Measurements from ENCODE around the gene BARX2.

BARX2 gene

DNA sequence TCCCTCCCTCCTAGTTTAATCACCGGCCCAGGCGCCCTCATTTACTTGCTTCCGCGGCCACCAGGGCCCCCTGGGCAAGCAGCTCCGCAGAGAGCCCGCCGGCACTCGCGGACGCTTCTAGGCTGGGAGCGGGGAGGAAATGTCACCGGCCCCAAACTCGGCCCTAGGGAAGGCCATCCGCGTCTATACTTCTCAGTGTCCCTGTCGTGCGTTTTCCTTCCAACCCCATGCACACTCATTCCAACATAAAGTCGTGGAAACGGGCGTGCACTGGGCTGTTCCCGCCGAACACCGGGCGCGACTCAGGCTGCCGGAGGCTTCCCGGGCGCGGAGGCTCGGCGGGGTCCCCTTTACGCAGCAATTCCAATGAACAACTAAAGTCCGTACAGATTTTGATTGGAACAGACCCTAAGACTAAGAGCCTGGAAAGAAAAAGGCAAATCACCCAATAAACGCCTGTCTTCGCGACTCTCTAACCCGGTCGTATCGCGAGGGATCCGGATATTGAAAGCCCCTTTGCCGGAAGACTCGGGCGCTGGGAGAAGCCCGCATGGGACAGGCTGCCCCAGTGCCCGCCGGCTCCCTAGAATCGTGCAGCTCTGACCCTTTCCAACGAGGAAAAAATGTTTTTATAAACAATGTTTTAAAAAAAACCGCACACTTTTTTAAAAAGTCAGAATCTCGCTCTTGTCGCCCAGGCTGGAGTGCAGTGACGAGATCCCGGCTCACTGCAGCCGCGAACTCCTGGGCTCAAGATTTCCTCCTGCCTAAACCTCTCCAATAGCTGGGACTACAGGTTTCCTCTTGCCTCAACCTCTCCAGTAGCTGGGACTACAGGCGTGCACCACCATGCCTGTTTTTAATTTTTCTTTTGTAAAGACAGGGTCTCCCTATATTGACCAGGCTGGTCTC is 1.3 kb upstream of the BARX2 start:
- no peak for DNase-seq (ENCODE audit: low read depth)

DNA sequence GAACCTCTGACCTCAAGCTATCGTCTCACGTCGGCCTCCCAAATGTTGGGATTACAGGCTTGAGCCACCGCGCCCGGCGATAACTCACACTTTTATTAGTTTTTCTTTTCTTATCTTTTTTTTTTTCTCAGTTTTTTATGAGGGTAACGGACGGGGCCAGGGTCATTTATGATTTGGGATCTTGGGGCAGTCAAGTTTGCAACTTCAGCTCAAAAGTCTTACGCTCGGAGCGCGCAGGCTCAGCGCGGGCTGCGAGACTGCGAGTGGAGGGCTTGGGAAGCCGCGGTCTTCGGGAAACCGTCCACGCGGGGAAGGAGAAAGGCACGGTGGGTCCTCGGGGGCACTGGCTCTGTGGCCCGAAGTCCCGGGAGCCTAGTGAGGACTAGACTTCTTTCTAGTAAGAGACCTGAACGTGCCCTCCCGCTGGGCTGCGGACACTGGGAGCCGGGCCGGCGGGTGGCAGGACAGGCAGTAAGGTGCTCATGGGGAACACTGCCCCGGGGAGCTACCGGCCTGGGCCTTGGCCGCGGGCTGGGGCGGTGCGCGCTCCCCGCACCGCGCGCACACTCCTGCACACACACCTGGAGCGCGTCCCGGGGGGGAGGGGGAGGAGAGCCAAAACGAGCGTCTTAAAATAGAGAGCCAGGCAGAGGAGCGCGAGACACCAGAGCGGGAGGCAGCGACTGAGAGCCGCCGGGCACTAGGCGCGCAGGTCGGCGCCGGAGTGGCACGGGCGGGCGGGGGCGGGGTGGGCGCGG is 476 bp upstream of the BARX2 start:
- DNase-seq (ENCODE audit: low read depth) = no peak

DNA sequence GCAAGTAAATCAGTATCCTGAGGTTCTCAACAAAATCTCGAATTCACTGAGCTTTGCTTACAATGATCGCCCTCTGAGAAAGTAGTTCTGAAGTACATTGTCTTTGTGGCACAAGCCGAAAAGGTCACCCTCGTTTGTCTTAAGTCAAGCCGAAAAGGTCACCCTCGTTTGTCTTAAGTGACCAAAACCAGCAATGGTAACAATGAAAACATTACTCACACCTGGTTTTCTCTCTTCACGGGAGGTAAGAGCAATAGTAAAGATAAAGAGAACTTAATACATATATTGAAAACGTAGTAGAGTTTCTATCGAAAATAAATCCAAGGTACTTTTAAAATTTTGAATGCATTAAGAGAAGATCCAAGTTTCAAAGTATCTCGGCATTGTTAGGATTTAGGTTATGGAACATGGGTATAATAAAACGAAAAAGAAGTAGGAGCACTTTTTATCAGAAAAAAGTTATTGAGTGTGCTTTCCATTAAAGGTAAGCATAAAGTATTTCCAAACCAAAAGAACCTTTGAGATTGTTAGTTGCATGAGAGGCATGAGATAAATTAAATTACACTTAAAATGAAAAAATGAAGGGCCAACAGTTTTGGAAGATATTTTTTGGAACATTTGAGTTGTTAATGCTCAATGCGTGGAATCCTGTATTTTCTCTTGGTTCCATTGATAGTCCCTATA is 1.2 kb downstream of the BARX2 start:
- DNase-seq (ENCODE audit: low read depth) = no peak

DNA sequence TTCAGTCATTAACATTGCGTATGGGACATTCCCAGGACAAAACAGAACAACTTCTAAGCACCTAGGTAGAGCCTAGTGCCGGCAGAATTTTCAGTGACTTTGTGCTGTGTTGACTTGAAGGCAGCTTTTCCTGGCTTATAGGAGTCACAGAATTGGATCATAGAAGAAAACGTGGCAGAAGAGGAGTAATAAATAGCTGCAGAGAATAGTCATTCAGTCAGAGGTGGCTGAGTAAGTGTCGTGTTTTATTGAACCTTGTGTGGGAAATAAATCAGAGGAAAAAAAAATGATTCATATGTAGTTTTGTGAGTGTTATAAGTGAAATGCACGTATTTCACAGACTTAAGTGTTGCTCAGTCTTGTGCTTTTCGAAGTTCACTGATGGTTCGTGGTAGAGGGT is 2.1 kb downstream of the BARX2 start:
- DNase-seq (ENCODE audit: low read depth) = no peak

DNA sequence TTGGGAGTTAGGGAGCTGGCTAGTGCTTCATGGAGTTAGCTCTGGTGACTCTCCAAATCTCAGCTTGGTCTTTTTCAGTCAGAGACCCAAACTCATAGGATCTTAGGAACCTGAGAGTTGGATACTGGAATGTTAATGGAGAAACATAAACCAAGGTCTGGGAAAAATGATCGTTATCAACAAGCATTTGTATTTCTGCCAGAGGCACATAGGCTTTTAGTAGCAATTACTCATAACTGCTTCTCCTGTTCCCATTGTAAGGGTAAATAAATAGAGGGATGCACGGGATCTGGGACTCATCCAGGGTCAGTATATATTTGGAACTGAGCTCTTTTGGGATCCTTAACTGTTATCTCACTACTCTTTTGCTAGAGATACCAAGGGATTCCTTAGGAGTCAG is 4.8 kb downstream of the BARX2 start:
- DNase-seq (ENCODE audit: low read depth) = no peak

DNA sequence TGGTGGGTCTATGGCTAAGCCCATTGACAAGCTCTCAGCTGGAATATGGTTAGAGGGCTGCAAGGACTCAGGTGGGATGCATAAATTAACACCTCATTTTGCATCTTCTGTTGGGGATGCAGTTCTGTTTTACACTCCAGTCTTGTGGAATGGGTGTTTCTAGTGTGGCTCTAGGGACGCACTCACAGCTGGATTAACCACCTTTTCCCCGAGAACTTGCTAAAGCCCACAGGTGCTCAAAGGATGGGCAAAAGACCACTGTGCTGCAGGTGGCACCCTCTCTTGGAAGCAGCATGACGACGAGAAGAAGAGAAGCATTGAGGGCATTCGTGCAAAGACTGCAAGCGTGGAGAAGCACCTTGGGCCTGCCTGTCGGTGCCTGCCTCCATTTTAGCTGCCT is 6.9 kb downstream of the BARX2 start:
- no peak for DNase-seq (ENCODE audit: low read depth)

DNA sequence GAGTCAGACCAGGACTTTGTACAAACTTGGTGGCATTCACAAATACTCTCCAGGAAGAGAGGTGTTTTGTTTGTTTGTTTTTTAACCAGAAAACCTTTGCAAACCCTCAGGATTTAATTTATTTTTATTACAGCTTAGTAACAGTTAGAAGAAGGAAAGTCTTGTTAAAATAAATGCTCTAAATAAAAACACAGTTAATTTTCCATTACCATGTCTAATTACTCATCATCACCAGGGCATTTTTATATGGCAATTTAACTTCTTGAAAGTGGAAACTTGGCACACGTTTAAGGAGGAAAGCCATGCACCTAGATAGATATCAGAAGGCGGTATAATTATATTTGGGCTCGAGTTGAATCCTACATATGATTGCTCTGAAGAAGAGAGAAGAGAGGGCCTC is 7.4 kb downstream of the BARX2 start:
- no peak for DNase-seq (ENCODE audit: low read depth)

DNA sequence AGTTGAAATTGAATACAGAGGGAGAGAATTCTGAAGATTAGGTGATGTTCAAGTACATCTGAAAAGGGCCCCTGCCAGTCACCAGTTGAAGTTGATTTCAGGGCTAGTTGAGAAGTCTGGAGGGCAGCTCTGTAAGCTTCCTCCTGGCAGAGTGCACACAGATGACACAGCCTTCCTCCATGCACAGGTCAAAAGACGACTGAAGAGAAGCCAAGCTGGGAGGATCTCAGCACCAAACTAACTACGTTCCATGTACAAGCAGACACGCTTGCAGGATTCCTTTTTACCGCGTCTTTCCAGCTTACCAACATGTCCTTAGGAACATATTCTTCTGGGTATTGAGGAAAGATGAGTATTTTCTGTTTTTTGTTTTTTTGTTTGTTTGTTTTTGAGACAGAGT is 7.9 kb downstream of the BARX2 start:
- DNase-seq (ENCODE audit: low read depth) = no peak

DNA sequence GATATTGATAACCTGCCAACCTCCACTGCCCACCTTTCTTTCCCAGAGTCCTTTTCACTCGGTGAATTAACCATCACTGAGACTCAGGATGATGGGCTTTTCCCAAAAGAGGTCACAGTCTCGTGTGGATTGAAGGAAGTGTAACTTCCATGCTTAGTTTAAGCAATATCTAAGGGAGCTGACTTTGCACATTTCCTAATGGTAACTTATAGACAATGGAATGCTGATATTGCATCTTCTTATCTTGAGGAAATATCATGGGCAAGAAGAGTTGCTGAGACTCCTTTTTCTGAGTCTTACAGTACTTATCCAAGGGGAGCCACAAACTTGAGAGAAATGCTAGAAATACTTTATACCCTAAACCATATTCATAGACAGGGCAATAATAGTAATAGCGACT is 8.8 kb downstream of the BARX2 start:
- no peak for DNase-seq (ENCODE audit: low read depth)

DNA sequence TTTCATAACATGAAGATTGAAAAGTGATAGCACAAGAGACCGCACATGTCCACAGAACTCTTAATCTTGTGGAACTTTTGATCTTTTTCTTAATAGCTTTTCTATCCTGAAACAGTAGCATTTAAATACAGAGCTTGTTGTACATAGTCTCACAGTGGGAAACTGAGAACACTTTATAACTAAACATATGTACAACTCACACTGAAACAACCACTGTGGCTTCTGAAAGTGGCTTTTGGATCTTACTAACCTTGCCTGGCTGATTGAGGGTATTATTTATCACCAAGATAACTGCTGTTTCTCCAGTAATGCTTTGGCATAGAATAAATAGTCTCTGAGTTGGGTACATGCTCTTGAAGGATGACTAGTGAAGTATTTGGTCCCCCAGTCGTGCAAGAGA is 10.2 kb downstream of the BARX2 start:
- no peak for DNase-seq (ENCODE audit: low read depth)

DNA sequence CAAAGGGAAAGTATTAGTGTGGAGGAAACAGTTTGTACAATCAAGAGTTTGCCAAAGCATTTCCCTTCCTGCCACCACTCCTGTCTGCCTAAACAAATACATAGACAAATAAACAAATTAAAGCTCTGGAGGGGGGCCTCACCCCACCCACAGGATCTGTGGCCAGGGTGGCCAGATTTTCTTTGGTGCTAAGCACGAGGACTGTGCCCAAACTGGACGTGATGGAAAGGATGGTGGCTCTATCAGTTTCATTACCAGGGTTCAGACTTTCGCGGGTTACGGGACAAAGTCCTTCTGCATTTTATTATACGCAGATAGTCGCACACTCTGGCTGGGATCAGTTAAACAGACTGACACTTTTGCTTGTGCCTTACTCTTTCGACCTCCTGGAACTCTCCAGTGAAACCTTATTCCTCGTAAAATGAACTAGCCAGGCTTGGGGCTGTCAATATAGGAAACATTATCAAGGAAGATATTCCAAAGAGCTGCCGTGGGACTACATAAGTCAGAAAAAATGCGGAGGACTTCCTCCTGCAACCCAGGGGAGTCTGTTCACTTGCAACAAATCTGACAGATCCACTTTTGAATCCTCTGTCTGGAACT is 11.2 kb downstream of the BARX2 start:
- DNase-seq (ENCODE audit: low read depth) = no peak

DNA sequence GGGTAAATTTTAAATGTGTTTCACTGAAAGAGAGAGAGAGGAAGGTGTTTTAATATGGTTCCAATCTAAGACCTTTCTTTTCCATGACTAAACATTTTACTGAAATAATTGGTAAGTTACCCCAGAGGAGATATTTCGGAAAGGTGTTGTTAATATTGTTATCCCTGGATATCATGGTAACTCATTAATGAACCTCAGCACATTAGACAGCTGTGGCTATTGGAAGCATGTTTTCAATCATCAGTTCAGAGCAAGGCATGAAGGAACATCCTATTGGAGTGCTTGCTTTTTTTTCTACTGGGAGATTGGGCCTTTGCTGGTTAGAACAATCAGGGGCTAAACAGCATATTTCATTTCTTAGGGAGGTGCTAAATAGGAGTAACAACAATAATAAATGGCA is 11.8 kb downstream of the BARX2 start:
- no peak for DNase-seq (ENCODE audit: low read depth)

DNA sequence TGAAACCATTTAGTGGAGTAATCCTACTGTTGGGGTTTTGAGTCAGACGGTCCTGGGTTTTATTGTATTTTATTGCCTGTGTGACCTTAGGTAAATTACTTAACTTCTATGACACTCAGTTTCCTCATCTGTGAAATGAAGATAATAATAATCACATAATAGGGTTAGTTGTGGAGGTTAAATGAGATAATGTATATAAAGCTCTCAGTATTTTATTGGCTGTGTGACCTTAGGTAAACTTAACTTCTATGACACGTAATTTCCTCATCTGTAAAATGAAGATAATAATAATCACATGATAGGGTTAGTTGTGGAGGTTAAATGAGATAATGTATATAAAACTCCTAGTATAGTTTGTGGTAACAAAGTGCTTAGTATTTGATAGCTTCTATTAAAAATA is 13.2 kb downstream of the BARX2 start:
- no peak for DNase-seq (ENCODE audit: low read depth)

DNA sequence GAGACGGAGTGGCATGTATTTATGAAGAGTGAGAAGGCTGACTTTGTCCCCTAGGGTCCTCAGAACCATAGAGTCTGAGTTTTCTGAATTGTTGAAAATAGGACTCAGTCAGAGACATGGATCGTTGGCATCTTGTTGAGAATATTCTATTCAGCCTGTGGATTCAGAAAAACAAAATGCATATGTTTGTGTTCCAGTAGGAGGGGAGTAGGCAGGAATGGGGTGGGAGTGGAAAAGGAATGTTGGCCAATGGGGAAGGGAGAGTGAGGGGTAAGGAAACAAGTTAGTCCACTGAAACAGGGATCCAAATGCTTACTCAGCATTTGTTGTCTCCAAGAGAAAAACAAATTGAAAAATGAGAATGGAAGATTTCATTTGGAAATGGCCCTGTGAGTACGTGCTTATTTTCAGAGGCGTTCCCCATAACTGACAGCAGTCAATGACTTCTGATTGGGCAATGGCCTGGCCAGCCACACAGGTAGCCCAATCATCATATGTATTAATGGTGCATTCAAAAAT is 14.7 kb downstream of the BARX2 start:
- DNase-seq (ENCODE audit: low read depth) = no peak

DNA sequence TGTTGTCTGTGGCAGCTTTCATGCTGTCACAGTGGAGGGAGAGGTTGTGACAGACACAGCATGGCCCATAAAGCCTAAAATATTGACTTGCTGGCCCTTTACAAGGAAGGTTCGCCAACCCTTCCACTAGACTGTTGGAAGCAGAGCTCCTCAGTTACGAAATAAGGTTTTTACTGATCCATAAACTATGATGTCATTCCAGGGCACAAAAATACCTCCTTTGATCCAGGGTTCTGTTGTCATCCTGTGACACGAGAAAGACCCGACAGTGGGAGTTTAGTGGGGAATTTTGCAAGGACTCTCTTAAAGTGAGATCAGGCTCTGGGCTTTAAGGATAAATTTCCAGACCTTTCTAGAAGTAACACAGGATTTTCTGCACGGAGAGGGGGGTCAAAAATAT is 15.7 kb downstream of the BARX2 start:
- no peak for DNase-seq (ENCODE audit: low read depth)

DNA sequence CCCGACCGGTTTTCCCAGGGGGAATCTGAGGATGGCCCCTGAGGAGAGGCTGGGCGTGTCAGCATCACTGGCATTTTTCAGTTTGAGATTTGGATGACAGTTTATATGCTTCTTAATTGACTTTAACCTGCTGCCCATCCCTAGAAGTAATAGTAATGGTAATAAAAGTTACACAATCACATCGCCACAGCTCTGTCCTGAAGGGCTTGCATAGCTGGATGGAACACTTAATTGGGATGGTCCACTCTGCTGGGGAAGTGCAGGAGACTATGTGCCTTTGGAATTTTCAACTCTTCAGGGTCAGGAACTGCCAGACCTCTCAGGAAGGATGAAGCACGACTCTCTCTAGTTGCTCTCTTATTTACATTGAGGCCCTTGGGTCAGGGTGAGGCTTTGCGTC is 16.2 kb downstream of the BARX2 start:
- no peak for DNase-seq (ENCODE audit: low read depth)

DNA sequence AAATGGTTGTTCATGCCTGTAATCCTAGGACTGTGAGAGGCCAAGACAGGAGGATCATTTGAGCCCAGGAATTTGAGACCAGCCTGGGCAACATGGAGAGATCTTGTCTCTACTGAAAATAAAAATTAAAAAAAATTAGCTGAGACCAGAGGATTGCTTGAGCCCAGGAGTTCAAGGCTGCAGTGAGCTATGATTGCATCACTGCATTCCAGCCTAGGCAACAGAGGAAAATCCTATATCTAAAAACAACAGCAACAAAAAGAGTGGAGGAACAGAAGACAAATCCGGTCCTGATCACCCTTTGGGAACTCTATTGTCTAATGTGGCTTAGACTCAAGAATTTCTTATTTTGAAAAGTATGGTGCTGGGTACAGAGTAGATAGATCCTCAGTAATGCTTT is 17.3 kb downstream of the BARX2 start:
- DNase-seq (ENCODE audit: low read depth) = no peak

DNA sequence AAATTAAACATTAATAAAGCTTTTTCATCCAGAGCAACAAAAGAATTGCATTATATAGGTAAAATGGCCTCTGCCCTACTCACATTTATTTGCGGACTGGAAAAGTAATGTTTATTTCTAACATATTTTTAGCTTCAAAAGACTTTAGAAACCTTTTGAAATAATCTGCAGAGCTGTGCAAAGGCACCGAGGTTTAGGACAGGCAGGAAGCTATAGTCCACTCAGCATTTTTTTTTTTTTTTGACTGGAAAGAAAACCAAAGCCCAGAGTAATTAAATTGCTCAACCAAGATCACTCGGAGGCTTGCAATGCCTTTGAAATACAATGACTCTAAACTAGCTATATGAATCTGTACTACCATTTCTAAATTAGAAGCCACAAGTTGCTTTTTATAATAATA is 19.1 kb downstream of the BARX2 start:
- no peak for DNase-seq (ENCODE audit: low read depth)

DNA sequence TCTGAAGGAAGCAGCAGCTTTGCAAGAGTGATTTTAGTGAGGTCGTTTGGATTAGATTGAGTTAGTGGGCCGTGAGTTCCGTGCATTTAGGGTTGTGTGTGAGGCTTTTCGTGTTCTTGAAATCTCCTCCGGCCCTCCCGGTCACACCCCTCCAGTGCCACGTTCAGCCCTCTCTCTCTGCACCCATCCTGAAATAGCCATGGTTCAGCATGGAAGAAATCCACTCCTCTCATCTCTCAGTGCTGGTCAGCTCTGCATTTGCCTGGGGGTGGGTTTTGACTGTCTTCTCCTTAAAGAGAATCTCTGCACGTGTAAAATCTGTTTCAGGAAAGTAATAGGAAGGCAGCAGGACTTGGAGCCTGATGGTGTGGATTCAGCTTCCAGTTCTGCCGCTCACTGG is 19.8 kb downstream of the BARX2 start:
- no peak for DNase-seq (ENCODE audit: low read depth)

DNA sequence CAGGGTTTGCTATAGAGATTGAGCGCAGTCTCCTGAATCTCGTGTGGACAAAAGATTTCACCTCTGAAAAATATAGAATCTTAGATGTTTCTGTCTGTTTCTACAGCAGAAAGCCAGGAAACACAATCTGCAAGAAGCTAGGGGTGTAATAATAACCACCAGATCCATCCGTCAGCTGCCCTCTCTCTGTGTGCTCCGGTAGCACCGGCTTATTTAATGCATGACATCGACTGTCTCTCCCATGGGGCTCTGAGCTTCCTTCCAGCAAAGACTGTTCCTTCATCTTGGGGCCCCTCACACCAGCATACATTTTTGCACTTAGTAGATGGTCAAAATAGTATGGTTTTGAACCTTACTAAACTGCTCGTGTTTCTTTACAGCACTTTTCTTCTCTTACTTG is 20.2 kb downstream of the BARX2 start:
- DNase-seq (ENCODE audit: low read depth) = no peak

DNA sequence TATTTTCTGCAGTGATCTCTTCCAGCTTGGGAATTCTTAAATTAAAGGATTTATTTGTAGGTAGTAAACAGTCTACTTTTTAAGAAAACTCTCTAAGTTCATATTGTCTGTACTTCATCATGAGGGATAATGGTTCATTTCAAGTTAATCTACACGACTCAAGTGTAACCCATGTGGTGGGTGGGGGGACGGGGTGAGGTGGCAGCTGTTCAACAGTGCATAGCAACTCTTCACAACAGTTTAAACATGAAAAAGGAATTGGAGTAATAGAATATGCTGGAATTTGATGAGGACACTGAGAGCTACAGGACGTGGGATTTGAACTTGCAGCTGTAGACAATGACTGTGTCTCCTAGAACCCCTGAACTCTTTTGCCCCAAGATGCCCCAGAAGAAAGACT is 20.8 kb downstream of the BARX2 start:
- no peak for DNase-seq (ENCODE audit: low read depth)

Data from stimulated activated CD8-positive, alpha-beta memory T cell treated with anti-CD3 and anti-CD28 coated beads, Interleukin-7, amount 100 ng/mL, for 24 hours (primary cell).